Medulla oblongata (tissue), 1 donor: ENCODE data around the gene SNX21.
"Not testable (repeated sequence)": the region's sequence is repeated elsewhere in the genome, so short reads cannot be mapped to it uniquely, and the experiment has no call there.

Source experiments
- DNase-seq: peaks from one replicate; pipeline ENCODE4 v3.0.0-alpha.2; 2015; ENCODE audit errors: extremely low spot score

SNX21 gene

GRCh38 chr20:45822857-45823256 is 10.7 kb upstream of the SNX21 start:
- DNase-seq = no peak

GRCh38 chr20:45823949-45824835 is 9.4 kb upstream of the SNX21 start:
- DNase-seq = no peak

GRCh38 chr20:45826381-45827019 is 7.1 kb upstream of the SNX21 start:
- peak; percentile 34 for DNase-seq

GRCh38 chr20:45827030-45827652 is 6.5 kb upstream of the SNX21 start, which contains the start of gene TNNC2:
TNNC2 (minus strand) TSS chr20:45827312; CDS start chr20:45827248, 64 bp downstream.
- DNase-seq = no peak

GRCh38 chr20:45827712-45828111 is 5.9 kb upstream of the SNX21 start:
- no peak for DNase-seq

- DNase-seq = no peak
Observed at GRCh38 chr20:45828589-45828988, 5.0 kb upstream of the SNX21 start.

- not testable (repeated sequence) for DNase-seq
Observed at GRCh38 chr20:45829673-45830106, 3.9 kb upstream of the SNX21 start.

GRCh38 chr20:45832619-45833018 is 980 bp upstream of the SNX21 start:
- no peak for DNase-seq

- DNase-seq = peak; percentile 77
Observed at GRCh38 chr20:45833883-45834796, 541 bp downstream of the SNX21 start.

GRCh38 chr20:45834797-45835161 is 1.2 kb downstream of the SNX21 start:
- no peak for DNase-seq

- DNase-seq = no peak
Observed at GRCh38 chr20:45835329-45835765, 1.7 kb downstream of the SNX21 start.

GRCh38 chr20:45835825-45836224 is 2.2 kb downstream of the SNX21 start:
- DNase-seq = no peak

- DNase-seq = no peak
Observed at GRCh38 chr20:45836841-45837240, 3.2 kb downstream of the SNX21 start.

GRCh38 chr20:45840700-45841198 is 7.2 kb downstream of the SNX21 start:
- DNase-seq = no peak

GRCh38 chr20:45841407-45842129 is 8.0 kb downstream of the SNX21 start:
- no peak for DNase-seq

- DNase-seq = no peak
Observed at GRCh38 chr20:45842169-45842812, 8.7 kb downstream of the SNX21 start.

- no peak for DNase-seq
Observed at GRCh38 chr20:45843506-45843905, 9.9 kb downstream of the SNX21 start.

GRCh38 chr20:45845452-45845851 is 11.9 kb downstream of the SNX21 start:
- no peak for DNase-seq

GRCh38 chr20:45848421-45848820 is 14.8 kb downstream of the SNX21 start:
- no peak for DNase-seq

- no peak for DNase-seq
Observed at GRCh38 chr20:45848969-45849582, 15.5 kb downstream of the SNX21 start.
